OCI-M1 (cell line): ENCODE data around the gene PTGES2.
"Not testable (repeated sequence)": the region's sequence is repeated elsewhere in the genome, so short reads cannot be mapped to it uniquely, and the experiment has no call there.

Experiments
- DNase-seq: peaks from one replicate; lab custom pipeline; 2025; lab: John Stamatoyannopoulos, UW

The PTGES2 gene

GRCh38 chr9:128087262-128087661 lies 40.3 kb downstream of the PTGES2 start:
- DNase-seq = no peak

- no peak for DNase-seq
These were observed 41.6 kb downstream of the PTGES2 start for GRCh38 chr9:128085943-128086342.

- no peak for DNase-seq
These were observed 42.8 kb downstream of the PTGES2 start for GRCh38 chr9:128084746-128085145.

GRCh38 chr9:128082151-128082550 lies 45.4 kb downstream of the PTGES2 start:
- DNase-seq = peak; percentile 14

GRCh38 chr9:128081056-128081455 lies 46.5 kb downstream of the PTGES2 start:
- DNase-seq = peak; percentile 51

GRCh38 chr9:128080206-128080605 lies 47.3 kb downstream of the PTGES2 start:
- peak; percentile 45 for DNase-seq

GRCh38 chr9:128078504-128079434 lies 48.8 kb downstream of the PTGES2 start:
- DNase-seq = peak; percentile 94

GRCh38 chr9:128077847-128078503 lies 49.6 kb downstream of the PTGES2 start:
- DNase-seq = peak; percentile 88

- peak; percentile 75 for DNase-seq
These were observed 54.2 kb downstream of the PTGES2 start for GRCh38 chr9:128073253-128073886.

- DNase-seq = peak; percentile 93
These were observed 55.1 kb downstream of the PTGES2 start for GRCh38 chr9:128072144-128073021.

GRCh38 chr9:128071475-128071874 lies 56.1 kb downstream of the PTGES2 start:
- not testable (repeated sequence) for DNase-seq

- no peak for DNase-seq
These were observed 56.7 kb downstream of the PTGES2 start for GRCh38 chr9:128070874-128071273.
